NCI-H1092 treated with DMSO at 0.1 percent for 48 hours (cell line): ENCODE measurements around the gene TIMM44.

Experiments
- DNase-seq: peaks from one replicate; lab custom pipeline; 2025; lab: John Stamatoyannopoulos, UW

The TIMM44 gene

GRCh38 chr19:7943444-7944176 is at the start of gene TIMM44:
Gene TIMM44 (minus strand): TSS chr19:7943666. CDS start chr19:7943651, 15 bp downstream.
- DNase-seq: peak; percentile 99

- DNase-seq: no peak
These were observed 49.1 kb upstream of the TIMM44 start for GRCh38 chr19:7992575-7992974.

GRCh38 chr19:7989071-7989575 is 45.7 kb upstream of the TIMM44 start:
- no peak for DNase-seq

GRCh38 chr19:7988307-7988706 is 44.8 kb upstream of the TIMM44 start:
- no peak for DNase-seq

GRCh38 chr19:7987114-7987768 is 43.8 kb upstream of the TIMM44 start:
- no peak for DNase-seq

- no peak for DNase-seq
These were observed 43.1 kb upstream of the TIMM44 start for GRCh38 chr19:7986321-7987113.

GRCh38 chr19:7985481-7985911 is 42.0 kb upstream of the TIMM44 start:
- no peak for DNase-seq

GRCh38 chr19:7983995-7984837 is 40.8 kb upstream of the TIMM44 start:
- no peak for DNase-seq

GRCh38 chr19:7983286-7983950 is 40.0 kb upstream of the TIMM44 start:
- no peak for DNase-seq

GRCh38 chr19:7982651-7983099 is 39.2 kb upstream of the TIMM44 start:
- no peak for DNase-seq

GRCh38 chr19:7982103-7982502 is 38.6 kb upstream of the TIMM44 start:
- no peak for DNase-seq

GRCh38 chr19:7981661-7982060 is 38.2 kb upstream of the TIMM44 start:
- DNase-seq: no peak

GRCh38 chr19:7981199-7981598 is 37.7 kb upstream of the TIMM44 start:
- no peak for DNase-seq

GRCh38 chr19:7980635-7981121 is 37.2 kb upstream of the TIMM44 start:
- no peak for DNase-seq

- no peak for DNase-seq
These were observed 36.7 kb upstream of the TIMM44 start for GRCh38 chr19:7980168-7980567.

GRCh38 chr19:7979559-7979958 is 36.1 kb upstream of the TIMM44 start:
- DNase-seq: no peak

- DNase-seq: no peak
These were observed 35.5 kb upstream of the TIMM44 start for GRCh38 chr19:7979011-7979410.

- DNase-seq: no peak
These were observed 34.8 kb upstream of the TIMM44 start for GRCh38 chr19:7978179-7978825.

GRCh38 chr19:7977723-7978040 is 34.2 kb upstream of the TIMM44 start:
- no peak for DNase-seq

GRCh38 chr19:7977021-7977722 is 33.7 kb upstream of the TIMM44 start:
- DNase-seq: no peak
